ENCODE data around the gene CHST4.

CHST4 gene

GRCh38 chr16:71567931-71568330, 41.7 kb downstream of the CHST4 start:
- H3K4me3 ChIP-seq (ENCODE audit: low read depth, low read length), result no peak overlapping the region
- no peak for TF ChIP-seq CTCF (IDR thresholded peaks at IDR 0.05; ENCODE audit: insufficient read depth, low read depth, low read length, missing control alignments)
- DNase-seq (ENCODE audit: low read depth), result no peak

DNA sequence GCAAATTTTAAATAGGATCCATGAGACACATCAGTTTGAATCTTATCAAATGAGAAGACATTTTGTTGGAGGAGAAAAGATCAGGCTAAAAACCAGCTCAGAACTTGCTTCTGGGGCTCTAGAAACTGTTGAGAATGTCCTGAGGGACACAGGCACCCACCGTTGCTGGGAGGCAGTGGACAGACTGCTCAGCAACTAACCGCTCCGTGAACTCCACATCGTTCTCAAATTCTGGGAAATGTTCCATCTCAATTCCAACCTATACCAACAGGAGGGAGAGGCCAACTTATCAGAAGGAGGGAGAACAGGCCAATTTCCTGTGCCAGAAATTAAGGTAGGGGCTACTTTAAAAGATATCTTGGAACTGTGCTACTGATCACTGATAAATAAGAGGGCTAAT, 42.3 kb downstream of the CHST4 start:
- no peak for TF ChIP-seq CTCF (IDR thresholded peaks at IDR 0.05; ENCODE audit: insufficient read depth, low read depth, low read length, missing control alignments)
- no peak for DNase-seq (ENCODE audit: low read depth)
- no peak overlapping the region for H3K4me3 ChIP-seq (ENCODE audit: low read depth, low read length)

- TF ChIP-seq CTCF (IDR thresholded peaks at IDR 0.05; ENCODE audit: insufficient read depth, low read depth, low read length, missing control alignments), result no peak
- no peak overlapping the region for H3K4me3 ChIP-seq (ENCODE audit: low read depth, low read length)
- no peak for DNase-seq (ENCODE audit: low read depth)
Measured at GRCh38 chr16:71569621-71570020, 43.4 kb downstream of the CHST4 start.

DNA sequence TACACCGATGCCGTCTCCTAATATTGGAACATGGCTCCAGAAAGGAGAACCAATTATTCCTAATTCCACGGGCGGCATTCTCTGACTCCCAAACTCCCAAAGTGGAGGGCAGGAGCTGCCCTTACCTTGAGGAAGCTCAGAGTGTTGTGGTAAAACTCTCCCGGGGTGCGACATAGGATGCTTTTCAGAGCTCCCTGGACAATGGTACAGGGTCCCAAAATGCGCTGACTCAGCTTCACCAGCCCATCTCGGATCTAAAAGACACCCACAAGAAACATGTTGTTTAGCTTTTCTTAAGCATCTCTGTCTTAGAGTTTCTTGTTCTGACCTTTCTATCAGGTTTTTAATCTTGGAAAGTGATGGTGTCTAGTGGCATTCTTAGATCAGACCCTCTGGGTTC, 43.9 kb downstream of the CHST4 start:
- no peak overlapping the region for H3K4me3 ChIP-seq (ENCODE audit: low read depth, low read length)
- no peak for TF ChIP-seq CTCF (IDR thresholded peaks at IDR 0.05; ENCODE audit: insufficient read depth, low read depth, low read length, missing control alignments)
- no peak for DNase-seq (ENCODE audit: low read depth)

GRCh38 chr16:71572497-71573116, 46.4 kb downstream of the CHST4 start:
- no peak for DNase-seq (ENCODE audit: low read depth)
- H3K4me3 ChIP-seq (ENCODE audit: low read depth, low read length), result no peak overlapping the region
- TF ChIP-seq CTCF (IDR thresholded peaks at IDR 0.05; ENCODE audit: insufficient read depth, low read depth, low read length, missing control alignments), result no peak

DNA sequence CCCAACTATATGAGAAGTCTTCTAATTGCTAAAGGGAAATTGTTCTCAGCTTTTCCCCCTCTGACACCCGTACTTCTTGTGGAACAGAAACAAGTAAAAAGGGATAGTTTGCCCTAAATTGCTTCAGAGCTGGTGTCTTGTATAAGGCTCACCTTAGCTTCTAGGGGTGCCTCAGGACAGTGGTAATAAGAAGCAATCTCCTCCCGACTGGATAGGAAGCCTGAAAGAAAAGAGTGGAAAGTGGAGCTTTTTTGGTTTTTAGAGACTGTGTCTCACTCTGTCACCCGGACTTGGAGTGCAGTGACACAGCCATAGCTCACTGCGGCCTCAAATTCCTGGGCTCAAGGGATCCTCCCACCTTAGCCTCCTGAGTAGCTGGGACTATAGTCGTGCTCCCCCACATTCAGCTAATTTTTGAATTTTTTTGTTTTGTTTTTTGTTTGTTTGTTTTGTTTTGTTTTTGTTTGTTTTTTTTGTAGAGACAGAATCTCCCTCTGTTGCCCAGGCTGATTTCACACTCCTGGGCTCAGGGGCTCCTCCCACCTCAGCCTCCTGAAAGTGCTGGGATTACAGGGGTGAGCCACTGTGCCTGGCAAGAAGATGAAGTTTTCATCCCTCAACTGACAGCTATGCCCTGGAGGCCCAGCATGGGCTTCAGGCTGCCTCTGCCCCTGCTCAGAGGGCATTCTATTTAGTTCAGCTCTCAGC, 47.3 kb downstream of the CHST4 start:
- H3K4me3 ChIP-seq (ENCODE audit: low read depth, low read length), result no peak overlapping the region
- DNase-seq (ENCODE audit: low read depth), result no peak
- no peak for TF ChIP-seq CTCF (IDR thresholded peaks at IDR 0.05; ENCODE audit: insufficient read depth, low read depth, low read length, missing control alignments)

GRCh38 chr16:71574702-71575101, 48.5 kb downstream of the CHST4 start:
- H3K4me3 ChIP-seq (ENCODE audit: low read depth, low read length), result no peak overlapping the region
- no peak for DNase-seq (ENCODE audit: low read depth)
- TF ChIP-seq CTCF (IDR thresholded peaks at IDR 0.05; ENCODE audit: insufficient read depth, low read depth, low read length, missing control alignments), result no peak
